ENCODE results near the gene PARD3B. TPM values are rescaled to one million over a fixed set of nuclear protein-coding genes. Genes with fewer than 3 reads are reported as not detected.

The PARD3B gene
- total and polyA plus RNA-seq, 2 of the 13 experiments (the other 11 are each of a cell fraction or from before 2014, with no cell fraction given) = 0.71 to 2.3 TPM

GRCh38 chr2:204515416-204515815 lies 29.9 kb upstream of the PARD3B start:
- no peaks in the 10 kb centered on the region for H4K20me1 ChIP-seq (ENCODE audit: insufficient read depth, low read length)
- H3K9me3 ChIP-seq (ENCODE audit: low read length) = no peaks in the 10 kb centered on the region
- BruUV-seq (replicated peaks) = no TSS peak
- no peak overlapping the region for H3K9ac ChIP-seq (ENCODE audit: insufficient read depth, low read depth, low read length)
- no peaks in the 10 kb centered on the region for H3K79me2 ChIP-seq (ENCODE audit: insufficient read depth, low read length)
- 27% methylated on average over 3 of the region's 3 CpGs for WGBS (ENCODE audit: low lambda C conversion rate)
- ChIA-PET CTCF (ENCODE audit: low intra/inter-chr PET ratio, low total read pairs) (no interaction called here), POLR2A (no interaction called here)
- TF ChIP-seq NR2F6 (IDR thresholded peaks at IDR 0.05) (no peak), NR2F6 (CRISPR knock-in tag; IDR thresholded peaks at IDR 0.05) (no peak), NFKB2 (CRISPR knock-in tag; IDR thresholded peaks at IDR 0.05; ENCODE audit: borderline replicate concordance) (no peak), SRF (IDR thresholded peaks at IDR 0.05; ENCODE audit: low read depth, low read length) (no peak), PPARG (CRISPR knock-in tag; conservative IDR thresholded peaks at IDR 0.05) (no peak), ZNF567 (CRISPR knock-in tag; IDR thresholded peaks at IDR 0.05; ENCODE audit: borderline replicate concordance) (no peak), TAF1 (CRISPR knock-in tag; IDR thresholded peaks at IDR 0.05) (no peak), KLF16 (CRISPR knock-in tag; IDR thresholded peaks at IDR 0.05) (no peak), PTBP1 (IDR thresholded peaks at IDR 0.05; ENCODE audit: low read depth, low read length, poor library complexity, severe bottlenecking) (no peak), ZNF281 (CRISPR knock-in tag; IDR thresholded peaks at IDR 0.05; ENCODE audit: borderline replicate concordance) (no peak), ZNF18 (CRISPR knock-in tag; IDR thresholded peaks at IDR 0.05; ENCODE audit: insufficient replicate concordance) (no peak), GABPA (IDR thresholded peaks at IDR 0.05; ENCODE audit: low read depth, low read length) (no peak), GABPA (CRISPR knock-in tag; IDR thresholded peaks at IDR 0.05; ENCODE audit: low read depth) (no peak), SRSF1 (optimal IDR thresholded peaks at IDR 0.05; ENCODE audit: low read depth, low read length) (no peak)
- no peaks in the 10 kb centered on the region for H3K4me1 ChIP-seq (ENCODE audit: insufficient read depth, low read length)
- intact Hi-C loops (cut with micrococcal nuclease; ENCODE audit: unreplicated experiment) (no loop called here), in situ Hi-C loops (cut with HindIII; ENCODE audit: extremely low pct_ligation_motif_present, low pct_unique_long_range_greater_than_20kb) (no loop called here)
- no peak overlapping the region for H3K4me2 ChIP-seq (ENCODE audit: low read depth, low read length)
- no peak overlapping the region for H2AFZ ChIP-seq (ENCODE audit: low read length)
- ATAC-seq (no peak), FAIRE-seq (no peak), DNase-seq (ENCODE audit: low spot score) (no peak)
- H3K27ac ChIP-seq (ENCODE audit: extremely low read length, insufficient read depth, low read length) = no peak overlapping the region
- H3K4me3 ChIP-seq (replicated peaks in 1 of 3; ENCODE audit: insufficient read depth in 1 of 3, low read depth in 2 of 3, low read length in 3 of 3) = no peak overlapping the region
- no peaks in the 10 kb centered on the region for H3K36me3 ChIP-seq (replicated peaks in 1 of 2; ENCODE audit: control insufficient read depth in 1 of 2, insufficient read depth in 2 of 2, low read length in 2 of 2)
- no peaks in the 10 kb centered on the region for H3K27me3 ChIP-seq (ENCODE audit: control insufficient read depth in 1 of 2, insufficient read depth in 2 of 2, low read length in 2 of 2)

All from HepG2 (cell line).